Muscle of leg (tissue), 11 donors: ENCODE results near the gene FRMD4B. TPM values are rescaled to one million over a fixed set of nuclear protein-coding genes. Genes with fewer than 3 reads are reported as not detected.

ENCODE experiments used
- DNase-seq: peaks from one replicate; pipeline ENCODE4 v3.0.0; 2013
- H3K27ac ChIP-seq: one replicate; pipeline ENCODE4 v1.5.1; 2013; ENCODE audit warnings: mild to moderate bottlenecking, low read length, control low read depth
- H3K27me3 ChIP-seq: one replicate; pipeline ENCODE4 v1.6.1; 2013; ENCODE audit warnings: low read length; ENCODE audit not compliant: control insufficient read depth, insufficient read depth
- H3K36me3 ChIP-seq: one replicate; pipeline ENCODE4 v1.6.1; 2013; ENCODE audit warnings: low read length; ENCODE audit not compliant: control insufficient read depth, insufficient read depth
- H3K4me1 ChIP-seq: one replicate; pipeline ENCODE4 v1.6.1; 2013; ENCODE audit warnings: low read length; ENCODE audit not compliant: control insufficient read depth, insufficient read depth
- H3K4me3 ChIP-seq: one replicate; pipeline ENCODE4 v1.5.1; 2013; ENCODE audit warnings: low read length, control low read depth
- H3K9me3 ChIP-seq: replicated peaks from 2 replicates; pipeline ENCODE4 v1.6.1; 2013; ENCODE audit warnings: low read depth, low read length; ENCODE audit not compliant: control insufficient read depth
- WGBS: methylation state at CpG from one replicate; pipeline ENCODE4 v1.1.5; 2013; ENCODE audit warnings: missing lambda C conversion rate; ENCODE audit not compliant: insufficient coverage; 5-methylcytosine and 5-hydroxymethylcytosine counted together
- polyA plus RNA-seq, 8 donors: library from polyadenylated mRNA; unstranded; fragments of 120-200 nt; gene quantifications; one replicate each; pipeline versions ENCODE4 v1.2.1 to v1.2.3, GENCODE V29; 2013; ENCODE audit warnings: inconsistent platforms in 1 of 8, low replicate concordance in 1 of 8; ENCODE audit not compliant: insufficient read length in 8 of 8, insufficient read depth in 1 of 8
- total RNA-seq: library from RNA; stranded (reverse); fragments of 120-200 nt; gene quantifications from one replicate; pipeline ENCODE4 v1.2.4, GENCODE V29; 2013

Gene FRMD4B
- total and polyA plus RNA-seq, 9 donors, result 13.9 to 23.1 (median 17.2) TPM

GRCh38 chr3:69143612-69144011 lies 242.3 kb downstream of the FRMD4B start:
- Histone ChIP-seq H3K9me3 (no peaks in the 10 kb centered on the region), H3K27ac (no peak overlapping the region), H3K27me3 (no peaks in the 10 kb centered on the region), H3K4me3 (no peak overlapping the region), H3K36me3 (no peaks in the 10 kb centered on the region), H3K4me1 (peaks cover 7% of the 10 kb centered on the region)
- peak; percentile 30 for DNase-seq
- 57% methylated on average over 1 of the region's 3 CpGs for WGBS

GRCh38 chr3:69142797-69143454 lies 243.0 kb downstream of the FRMD4B start:
- Histone ChIP-seq H3K4me3 (no peak overlapping the region), H3K9me3 (no peaks in the 10 kb centered on the region), H3K36me3 (no peaks in the 10 kb centered on the region), H3K27me3 (no peaks in the 10 kb centered on the region), H3K27ac (peak overlapping the region; percentile 38), H3K4me1 (peaks cover 7% of the 10 kb centered on the region)
- no peak for DNase-seq
- WGBS, result no CpG with 5 or more reads among the region's 4 CpGs

GRCh38 chr3:69142090-69142489 lies 243.8 kb downstream of the FRMD4B start:
- Histone ChIP-seq H3K27ac (peak overlapping the region; percentile 38), H3K36me3 (no peaks in the 10 kb centered on the region), H3K4me1 (peaks cover 7% of the 10 kb centered on the region), H3K9me3 (no peaks in the 10 kb centered on the region), H3K27me3 (no peaks in the 10 kb centered on the region), H3K4me3 (no peak overlapping the region)
- WGBS, result no CpG with 5 or more reads among the region's 3 CpGs
- DNase-seq, result peak; percentile 48

DNA sequence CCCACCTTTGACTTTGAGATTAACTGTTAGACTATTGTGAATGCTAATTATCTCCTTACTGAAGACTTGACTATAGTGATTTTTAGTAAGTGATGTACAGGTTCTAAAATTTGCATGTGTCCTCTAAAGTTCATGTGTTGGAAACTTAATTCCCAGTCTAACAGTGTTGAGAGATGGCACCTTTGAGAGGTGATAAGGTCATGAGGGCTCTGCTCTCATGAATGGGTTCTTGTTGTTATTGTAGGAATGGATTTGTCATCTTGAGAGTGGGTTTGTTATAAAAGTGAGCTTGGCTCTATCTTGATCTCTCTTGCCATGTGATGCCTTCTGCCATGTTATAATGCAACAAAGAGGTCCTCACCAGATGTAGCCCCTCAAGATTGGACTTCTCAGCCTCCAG lies 244.6 kb downstream of the FRMD4B start:
- no peak overlapping the region for H3K4me3 ChIP-seq
- no peak for DNase-seq
- no peaks in the 10 kb centered on the region for H3K27me3 ChIP-seq
- H3K4me1 ChIP-seq, result peaks cover 7% of the 10 kb centered on the region
- no peak overlapping the region for H3K27ac ChIP-seq
- no peaks in the 10 kb centered on the region for H3K36me3 ChIP-seq
- H3K9me3 ChIP-seq, result no peaks in the 10 kb centered on the region

GRCh38 chr3:69137412-69137811 lies 248.5 kb downstream of the FRMD4B start:
- Histone ChIP-seq H3K27me3 (no peaks in the 10 kb centered on the region), H3K4me1 (peaks cover 2% of the 10 kb centered on the region), H3K4me3 (no peak overlapping the region), H3K9me3 (no peaks in the 10 kb centered on the region), H3K36me3 (no peaks in the 10 kb centered on the region), H3K27ac (no peak overlapping the region)
- WGBS, result no CpG with 5 or more reads among the region's 2 CpGs
- DNase-seq, result no peak

DNA sequence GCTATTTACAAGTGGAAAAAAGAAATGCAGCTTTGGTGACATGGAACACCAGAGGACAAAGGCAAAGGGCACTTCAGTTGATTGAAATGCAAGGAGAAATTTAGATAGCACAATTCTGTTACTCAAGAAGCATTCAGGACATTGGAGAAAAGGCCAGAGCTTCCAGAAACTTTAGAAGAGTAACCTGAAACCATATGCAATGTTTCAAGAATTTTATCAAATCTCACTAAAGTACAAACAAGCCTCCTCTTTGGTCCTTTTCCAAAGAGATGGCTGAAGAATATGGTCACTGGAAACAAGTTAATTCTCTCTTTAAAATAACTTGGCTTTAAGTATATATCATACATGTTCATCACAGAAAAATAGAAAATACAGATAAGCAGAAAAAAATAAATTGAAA lies 248.9 kb downstream of the FRMD4B start:
- no peak for DNase-seq
- Histone ChIP-seq H3K4me1 (no peaks in the 10 kb centered on the region), H3K9me3 (no peaks in the 10 kb centered on the region), H3K4me3 (no peak overlapping the region), H3K27ac (no peak overlapping the region), H3K27me3 (no peaks in the 10 kb centered on the region), H3K36me3 (no peaks in the 10 kb centered on the region)

DNA sequence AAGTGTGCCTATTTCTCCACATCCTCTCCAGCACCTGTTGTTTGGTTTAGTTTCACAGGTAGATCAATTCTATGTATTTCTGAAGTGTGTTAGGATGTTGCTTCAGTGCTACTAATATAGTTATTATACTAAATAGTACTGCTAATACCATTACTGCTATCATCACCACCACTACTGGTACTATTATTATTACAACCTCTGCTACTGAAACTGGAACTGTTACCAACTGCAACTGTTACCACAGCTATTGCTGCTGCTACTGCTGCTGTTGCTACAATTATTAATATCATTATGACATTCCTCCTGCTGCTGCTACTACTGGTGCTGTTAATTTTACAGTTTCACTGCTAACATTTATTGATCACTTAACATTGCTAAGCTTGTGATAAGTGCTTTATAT lies 255.2 kb downstream of the FRMD4B start:
- DNase-seq, result no peak
- Histone ChIP-seq H3K4me3 (no peak overlapping the region), H3K27ac (no peak overlapping the region), H3K27me3 (no peaks in the 10 kb centered on the region), H3K36me3 (no peaks in the 10 kb centered on the region), H3K4me1 (no peaks in the 10 kb centered on the region), H3K9me3 (no peaks in the 10 kb centered on the region)

DNA sequence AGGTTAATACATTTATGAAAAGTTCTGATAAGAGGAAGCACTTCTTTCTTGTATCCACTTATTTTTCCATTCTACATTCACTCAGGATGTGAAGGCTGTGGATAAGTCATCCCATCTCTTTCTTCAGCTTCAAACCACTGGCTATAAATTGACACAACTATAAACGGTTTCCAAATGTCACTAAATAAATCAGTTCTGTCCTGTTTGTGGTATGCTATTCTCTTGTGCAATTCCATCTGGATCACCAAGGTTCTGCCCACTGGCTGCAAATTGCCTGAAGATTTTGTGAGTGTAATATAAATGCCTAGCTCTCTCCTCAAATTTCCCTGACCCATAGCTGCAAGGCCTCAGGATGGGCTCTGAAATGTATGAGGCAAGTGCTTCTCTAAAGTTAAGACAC lies 256.4 kb downstream of the FRMD4B start:
- no CpG with 5 or more reads among the region's 1 CpG for WGBS
- DNase-seq, result no peak
- Histone ChIP-seq H3K27ac (no peak overlapping the region), H3K27me3 (no peaks in the 10 kb centered on the region), H3K4me1 (no peaks in the 10 kb centered on the region), H3K4me3 (no peak overlapping the region), H3K9me3 (no peaks in the 10 kb centered on the region), H3K36me3 (no peaks in the 10 kb centered on the region)

- peaks cover 2% of the 10 kb centered on the region for H3K4me1 ChIP-seq
- no peaks in the 10 kb centered on the region for H3K36me3 ChIP-seq
- H3K27ac ChIP-seq, result no peak overlapping the region
- no peak for DNase-seq
- no peaks in the 10 kb centered on the region for H3K9me3 ChIP-seq
- no peak overlapping the region for H3K4me3 ChIP-seq
- no peaks in the 10 kb centered on the region for H3K27me3 ChIP-seq
Observed at GRCh38 chr3:69128509-69128908, 257.4 kb downstream of the FRMD4B start.

DNA sequence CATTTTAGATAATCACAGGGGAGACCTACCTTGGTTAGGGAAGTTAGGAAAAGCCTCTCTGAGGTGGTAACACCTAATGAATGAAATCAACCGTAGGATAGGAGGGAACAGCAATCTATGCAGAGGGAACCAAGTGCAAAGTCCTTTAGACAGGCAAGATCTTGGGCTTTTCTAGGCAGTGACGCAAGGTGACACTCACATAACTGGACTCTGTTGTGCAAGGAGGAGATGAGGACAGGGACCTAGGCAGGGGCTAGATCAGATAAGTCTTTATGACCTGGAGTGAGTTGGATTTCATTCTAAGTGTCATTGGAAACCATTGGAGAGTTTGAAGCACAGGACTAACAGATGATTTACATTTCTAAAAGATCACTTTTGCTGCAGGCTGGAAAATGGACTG lies 258.9 kb downstream of the FRMD4B start:
- DNase-seq, result no peak
- Histone ChIP-seq H3K9me3 (no peaks in the 10 kb centered on the region), H3K4me1 (peaks cover 7% of the 10 kb centered on the region), H3K27ac (no peak overlapping the region), H3K4me3 (no peak overlapping the region), H3K27me3 (no peaks in the 10 kb centered on the region), H3K36me3 (no peaks in the 10 kb centered on the region)
- WGBS, result 79% methylated on average over 2 of the region's 2 CpGs

GRCh38 chr3:69126216-69126615 lies 259.7 kb downstream of the FRMD4B start:
- H3K4me3 ChIP-seq, result no peak overlapping the region
- WGBS, result no CpG with 5 or more reads among the region's 3 CpGs
- H3K27ac ChIP-seq, result no peak overlapping the region

More at GRCh38 chr3:69126216-69126615, 259.7 kb downstream of the FRMD4B start:
- Histone ChIP-seq H3K27me3 (no peaks in the 10 kb centered on the region), H3K4me1 (peaks cover 10% of the 10 kb centered on the region), H3K36me3 (no peaks in the 10 kb centered on the region), H3K9me3 (no peaks in the 10 kb centered on the region)
- DNase-seq, result no peak
